Keratinocyte (primary cell): ENCODE measurements around the gene HOXA7.

Source experiments
- CTCF ChIP-seq, 3 experiments: IDR thresholded peaks in 1 of 3; conservative IDR thresholded peaks in 1 of 3; optimal IDR thresholded peaks in 1 of 3; 2 replicates in 2 of 3; 3 replicates in 1 of 3; pipeline versions ENCODE3 to v1.5.1; 2011; ENCODE audit warnings: low read length in 3 of 3, mild to moderate bottlenecking in 3 of 3, moderate library complexity in 2 of 3, control low read depth in 1 of 3, inconsistent platforms in 1 of 3; ENCODE audit not compliant: insufficient read depth in 2 of 3; ENCODE audit errors: extremely low read depth in 1 of 3
- EZH2 ChIP-seq: IDR thresholded peaks from one replicate; pipeline ENCODE4 v1.6.1; 2012; ENCODE audit warnings: inconsistent platforms, mild to moderate bottlenecking, low read length, moderate library complexity

GRCh38 chr7:27160546-27161213, 4.2 kb upstream of the HOXA7 start:
- TF ChIP-seq CTCF (optimal IDR thresholded peaks at IDR 0.05 in 1 of 3, IDR thresholded peaks at IDR 0.05 in 1 of 3, conservative IDR thresholded peaks at IDR 0.05 in 1 of 3; ENCODE audit: extremely low read depth in 1 of 3, insufficient read depth in 2 of 3, low read length in 3 of 3) (peak in 2 of 3 experiments; percentile 79 to 99), EZH2 (no peak)
